ENCODE results near the gene DUSP16.
"Not testable (repeated sequence)": the region's sequence is repeated elsewhere in the genome, so short reads cannot be mapped to it uniquely, and the experiment has no call there.

Gene DUSP16

DNA sequence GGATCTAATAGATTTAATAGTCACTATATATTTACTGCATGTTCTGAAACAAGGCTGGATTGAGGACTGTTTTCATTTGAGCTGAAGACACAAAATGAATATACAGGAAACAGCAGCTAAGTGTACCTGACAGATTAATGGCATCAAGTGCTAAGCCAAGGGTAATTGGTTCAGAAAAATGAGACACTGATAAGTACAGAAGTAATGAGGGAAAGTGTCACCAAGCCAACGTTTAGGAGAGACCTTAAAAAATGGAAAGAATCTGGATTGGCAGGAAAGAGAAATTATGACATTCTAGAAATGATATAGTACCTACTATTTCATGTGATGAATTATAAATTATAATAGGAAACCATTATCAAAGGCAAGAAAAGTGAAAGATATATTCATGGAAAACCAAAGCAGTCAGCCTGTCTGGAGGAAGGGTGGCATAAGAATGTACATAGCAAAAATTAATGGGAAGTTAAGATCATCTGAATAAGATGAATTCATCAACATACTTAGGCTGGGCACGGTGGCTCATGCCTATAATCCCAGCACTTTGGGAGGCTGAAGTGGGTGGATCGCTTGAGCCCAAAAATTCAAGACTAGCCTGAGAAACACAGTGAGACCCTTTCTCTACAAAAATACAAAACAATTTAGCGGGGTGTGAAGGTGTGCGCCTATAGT lies 21.0 kb upstream of the DUSP16 start:
- no peak for DNase-seq

DNA sequence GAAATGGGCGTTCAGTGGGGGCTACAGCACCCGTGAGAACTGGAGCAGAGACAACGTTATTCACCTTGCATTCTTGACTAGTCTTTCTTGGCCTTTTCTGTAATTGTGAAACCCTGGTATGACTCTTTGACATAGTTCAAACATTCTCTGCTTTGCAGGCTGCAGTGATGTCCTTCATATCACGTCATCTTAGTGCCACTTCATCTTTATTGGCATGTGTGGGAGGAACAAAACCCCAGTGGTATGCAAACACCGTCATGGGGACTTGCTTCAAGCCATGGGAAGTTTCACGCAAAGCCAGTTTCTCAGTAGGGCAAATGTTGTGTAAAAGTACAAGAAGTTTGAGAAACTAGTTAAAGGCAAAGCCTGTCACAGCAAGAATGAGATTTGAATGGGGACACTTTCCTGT lies 20.2 kb upstream of the DUSP16 start:
- DNase-seq = no peak

DNA sequence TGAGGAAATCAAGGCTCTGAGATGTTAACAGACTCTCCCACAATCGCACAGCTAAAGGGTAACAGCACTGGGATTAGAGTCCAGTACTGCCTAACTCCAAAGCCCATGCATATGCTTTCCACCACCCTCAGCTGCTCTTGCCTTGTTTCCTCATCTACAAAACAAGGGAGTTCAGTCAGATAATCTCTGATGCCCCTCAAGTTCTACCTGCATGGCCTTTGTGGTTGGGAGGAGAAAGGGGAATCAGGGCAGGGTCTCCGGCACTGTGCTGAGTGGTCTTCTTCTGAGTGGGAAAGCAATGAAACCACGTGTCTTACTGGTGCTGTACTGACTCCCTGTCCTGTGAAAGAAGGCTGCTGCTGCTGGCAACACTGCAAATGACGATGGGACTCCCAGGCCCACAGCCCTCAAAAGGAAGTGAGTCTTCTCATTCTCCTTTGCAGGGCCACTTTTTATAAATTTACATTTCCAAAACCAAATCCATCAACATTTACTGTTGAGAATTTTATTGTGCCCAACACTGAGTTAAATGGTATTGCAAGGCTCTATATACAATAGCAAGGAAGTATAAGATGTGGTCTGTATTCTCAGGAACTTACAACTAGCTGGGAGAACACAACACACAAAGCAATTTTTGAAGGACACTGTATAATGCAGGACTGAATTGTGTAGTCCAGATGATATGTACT lies 19.7 kb upstream of the DUSP16 start:
- no peak for DNase-seq

DNA sequence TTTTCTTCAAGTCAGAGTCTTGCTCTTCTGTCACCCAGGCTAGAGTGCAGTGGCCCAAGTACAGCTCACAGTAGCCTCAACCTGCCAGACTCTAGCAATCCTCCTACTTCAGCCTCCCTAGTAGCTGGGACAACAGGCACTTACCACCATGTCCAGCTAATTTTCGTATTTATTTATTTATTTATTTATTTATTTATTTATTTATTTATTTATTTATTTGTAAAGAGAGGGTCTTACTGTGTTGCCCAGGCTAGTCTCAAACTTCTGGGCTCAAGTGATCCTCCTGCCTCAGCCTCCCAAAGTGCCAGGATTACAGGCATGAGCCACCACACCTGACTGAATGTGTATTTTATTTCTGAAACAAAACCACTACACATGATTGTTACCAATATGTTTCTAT lies 18.1 kb upstream of the DUSP16 start:
- not testable (repeated sequence) for DNase-seq

DNA sequence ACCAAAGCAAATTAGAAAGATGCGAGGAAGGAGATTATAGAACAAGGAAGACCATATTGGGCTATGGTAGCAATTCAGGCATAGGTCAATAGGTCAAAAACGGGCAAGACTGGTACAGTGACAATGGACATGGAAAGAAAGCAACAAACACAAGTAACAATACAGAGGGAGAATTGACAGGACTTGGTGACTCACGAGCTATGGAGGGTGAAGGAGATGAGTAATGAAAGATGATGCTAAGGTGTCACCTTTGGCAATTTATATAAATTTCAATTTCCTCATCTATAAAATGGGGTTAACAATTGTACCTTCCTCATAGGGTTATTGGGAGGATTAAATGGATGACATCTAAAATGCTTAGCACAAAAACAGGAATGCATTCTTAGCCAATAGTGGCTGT lies 15.1 kb upstream of the DUSP16 start:
- no peak for DNase-seq

DNA sequence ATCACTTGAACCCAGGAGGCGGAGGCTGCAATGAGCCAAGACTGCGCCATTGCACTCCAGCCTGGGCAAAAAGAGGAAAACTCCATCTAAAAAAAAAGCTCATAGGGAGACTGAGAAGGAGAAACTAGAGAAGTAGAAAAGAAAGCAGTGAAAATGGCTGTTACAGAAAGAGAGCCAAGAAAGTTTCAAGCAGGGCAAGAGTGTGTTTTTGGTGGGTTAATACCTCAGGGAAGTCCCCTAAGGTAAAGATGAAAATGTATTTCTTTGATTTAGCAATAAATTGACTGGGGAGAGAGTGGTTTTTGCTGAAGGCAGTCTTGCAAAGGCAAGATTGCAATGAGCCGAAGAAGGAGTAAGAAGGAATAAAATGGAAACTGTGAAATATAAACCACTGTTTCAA lies 10.0 kb upstream of the DUSP16 start:
- DNase-seq = no peak

DNA sequence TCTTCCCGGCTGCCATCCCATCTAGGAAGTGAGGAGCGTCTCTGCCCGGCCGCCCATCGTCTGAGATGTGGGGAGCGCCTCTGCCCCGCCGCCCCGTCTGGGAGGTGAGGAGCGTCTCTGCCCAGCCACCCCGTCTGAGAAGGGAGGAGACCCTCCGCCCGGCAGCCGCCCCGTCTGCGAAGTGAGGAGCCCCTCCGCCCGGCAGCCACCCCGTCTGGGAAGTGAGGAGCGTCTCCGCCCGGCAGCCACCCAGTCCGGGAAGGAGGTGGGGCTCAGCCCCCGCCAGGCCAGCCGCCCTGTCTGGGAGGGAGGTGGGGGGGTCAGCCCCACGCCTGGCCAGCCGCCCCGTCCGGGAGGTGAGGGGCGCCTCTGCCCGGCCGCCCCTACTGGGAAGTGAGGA lies 3.3 kb upstream of the DUSP16 start:
- not testable (repeated sequence) for DNase-seq

DNA sequence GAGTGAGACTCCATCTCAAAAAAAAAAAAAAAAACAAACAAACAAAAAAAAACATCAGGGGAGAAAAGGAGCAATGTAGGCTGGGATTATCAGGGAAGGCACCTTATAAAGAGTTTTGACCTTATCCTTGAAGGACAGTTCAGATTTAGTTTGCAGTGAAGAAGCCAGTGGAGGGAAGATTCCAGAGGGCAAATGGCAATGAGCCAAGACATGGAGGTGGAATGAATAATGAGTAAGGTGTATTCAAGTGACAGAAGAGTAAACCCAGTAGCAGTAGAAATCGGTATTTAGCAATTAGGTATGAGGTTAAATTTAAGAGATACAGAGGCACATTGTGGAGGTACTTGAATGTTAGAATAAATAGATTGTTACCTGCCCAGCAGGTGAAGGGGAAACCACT lies 2.2 kb upstream of the DUSP16 start:
- no peak for DNase-seq

DNA sequence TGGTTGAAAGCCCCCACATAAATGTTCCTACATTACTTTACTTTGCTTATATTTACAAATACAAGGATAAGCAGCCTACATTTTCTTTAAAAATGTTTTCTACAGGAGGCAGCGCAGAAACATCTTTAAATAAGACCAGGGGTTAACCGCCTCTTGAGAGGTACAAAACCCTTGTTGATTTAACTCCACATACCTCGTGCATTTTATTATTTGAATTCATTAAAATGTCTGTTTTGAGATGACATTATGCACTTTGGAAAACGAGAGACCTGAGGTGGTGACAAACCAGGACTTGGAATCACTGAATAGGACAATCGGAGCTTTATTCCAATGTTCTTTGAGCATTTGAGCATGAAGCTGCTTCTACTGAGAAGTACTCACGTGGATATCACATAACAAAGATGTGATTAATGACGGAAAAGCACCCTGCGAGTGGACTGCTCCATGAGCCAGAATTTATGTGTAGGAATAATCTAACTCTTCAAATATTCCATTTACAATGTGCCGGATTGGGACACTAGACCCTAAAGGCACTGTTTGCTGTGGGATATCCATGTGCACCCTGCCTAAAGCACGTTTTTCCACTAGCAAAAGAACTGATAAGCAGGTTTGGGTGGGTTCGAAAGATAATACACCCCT lies 746 bp upstream of the DUSP16 start:
- no peak for DNase-seq

DNA sequence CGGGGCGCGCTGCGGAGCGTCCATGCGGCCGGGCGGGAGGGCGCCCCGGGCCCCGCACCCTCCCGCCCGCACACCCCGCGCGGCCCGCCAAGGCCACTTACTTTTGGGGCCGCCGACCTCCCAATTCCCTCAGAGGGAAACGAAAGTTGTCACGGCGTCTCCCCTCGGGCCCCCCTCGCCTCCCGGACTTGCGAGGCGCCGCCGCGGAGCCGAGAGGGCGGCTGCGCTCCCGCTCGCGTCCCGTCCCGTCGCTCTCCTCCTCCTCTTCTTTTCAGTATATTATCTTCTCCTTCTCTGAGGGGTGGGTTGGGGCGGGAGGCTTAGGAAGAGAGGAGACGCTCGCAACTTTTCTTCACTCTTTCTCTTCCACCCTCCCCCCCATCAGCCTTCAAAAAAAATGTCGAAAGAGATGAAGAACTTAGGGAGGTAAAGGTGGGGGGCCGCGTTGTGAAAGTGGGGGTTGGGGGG lies 613 bp downstream of the DUSP16 start:
- peak; percentile 35 for DNase-seq

DNA sequence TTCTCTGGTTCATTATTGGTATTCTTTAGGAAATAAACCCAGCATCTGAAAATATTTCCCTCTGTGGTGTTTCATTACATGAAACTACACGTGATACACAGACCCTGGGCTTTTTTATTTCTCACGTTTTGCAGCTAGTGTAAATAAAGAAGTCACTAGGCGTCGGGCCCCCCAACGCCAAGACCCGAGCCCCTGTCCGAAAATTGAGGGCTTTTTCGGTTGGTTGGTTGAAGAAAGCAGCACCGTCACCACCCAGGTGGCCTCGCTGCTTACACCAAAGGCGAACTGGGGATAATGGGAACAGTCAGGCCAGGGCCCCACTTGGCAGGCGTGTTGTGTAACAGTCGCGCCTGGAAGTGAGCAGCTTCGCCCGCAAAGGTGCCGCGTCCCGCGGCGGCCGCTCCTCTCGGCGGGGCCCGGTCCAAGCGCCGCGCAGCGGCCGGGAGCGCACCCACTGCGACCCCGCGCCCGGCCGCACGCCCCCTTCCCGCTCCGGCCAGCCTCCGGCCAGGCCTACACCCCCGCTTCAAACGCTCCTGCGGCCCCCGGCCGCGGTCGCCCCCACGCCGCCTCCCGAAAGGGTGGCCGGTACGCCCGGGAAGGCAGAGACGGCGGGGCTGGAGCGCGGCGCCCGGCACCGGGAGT lies 1.2 kb downstream of the DUSP16 start:
- DNase-seq = peak; percentile 56

DNA sequence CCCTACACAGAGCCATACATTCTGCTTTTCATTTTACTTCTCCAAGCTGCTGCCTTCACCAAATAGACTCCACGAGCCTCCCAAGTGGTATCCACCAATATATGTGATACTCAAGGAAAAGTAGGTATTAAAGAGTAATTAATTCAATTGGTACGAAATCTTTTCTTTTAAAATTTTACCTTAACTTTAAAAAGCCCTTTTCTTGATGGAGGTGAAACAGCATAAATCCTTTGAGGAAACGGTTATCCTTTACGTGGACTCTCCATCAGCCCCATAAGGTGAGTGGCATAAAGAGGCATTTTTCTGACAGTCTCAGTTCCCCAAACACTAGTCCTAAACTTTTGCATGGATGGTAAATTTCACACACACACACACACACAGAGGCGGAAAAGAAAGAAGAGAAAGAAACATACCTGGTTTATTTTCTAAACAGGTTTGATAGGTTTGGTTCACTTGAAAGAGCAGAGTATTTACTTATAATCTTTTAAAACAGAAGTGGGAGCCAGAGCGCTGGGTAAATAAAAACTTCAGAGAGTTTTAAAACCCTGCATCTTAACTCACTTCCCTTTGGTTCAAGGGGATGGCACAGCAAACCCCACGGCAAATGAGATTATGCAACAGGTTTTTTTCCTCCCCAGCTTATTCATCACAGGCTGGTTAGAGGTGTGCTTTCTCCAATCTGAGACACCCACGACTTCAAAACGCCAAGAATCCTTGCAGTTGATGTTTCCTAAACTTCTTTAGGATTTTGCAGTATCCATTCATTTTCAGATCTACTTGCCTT lies 1.9 kb downstream of the DUSP16 start:
- peak; percentile 67 for DNase-seq

DNA sequence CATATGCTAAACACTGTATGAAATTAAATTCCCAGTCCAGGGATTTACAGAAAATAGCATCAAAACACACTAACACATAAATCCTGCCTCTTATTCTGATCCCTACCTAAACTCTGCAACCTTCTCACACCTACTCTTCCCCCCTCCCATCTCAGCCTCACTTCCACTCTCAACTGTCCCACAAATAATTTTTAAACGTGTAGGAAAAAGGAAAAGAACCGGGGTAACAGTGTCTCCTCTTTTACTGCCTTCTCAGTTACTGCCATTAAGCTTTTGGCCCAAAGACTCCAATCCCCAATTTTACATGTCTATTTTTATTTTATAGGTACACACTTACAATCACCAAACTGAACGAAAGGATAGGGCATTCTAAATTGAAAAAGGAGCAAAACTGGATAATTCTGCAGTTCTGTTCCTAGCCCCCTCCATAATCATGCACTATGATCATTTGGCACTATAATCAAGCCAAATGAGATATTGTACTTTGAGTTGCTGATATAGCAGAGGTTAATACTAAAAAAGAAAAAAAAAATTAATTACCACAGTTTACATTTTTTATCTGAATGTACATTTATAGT lies 2.9 kb downstream of the DUSP16 start:
- DNase-seq = no peak

DNA sequence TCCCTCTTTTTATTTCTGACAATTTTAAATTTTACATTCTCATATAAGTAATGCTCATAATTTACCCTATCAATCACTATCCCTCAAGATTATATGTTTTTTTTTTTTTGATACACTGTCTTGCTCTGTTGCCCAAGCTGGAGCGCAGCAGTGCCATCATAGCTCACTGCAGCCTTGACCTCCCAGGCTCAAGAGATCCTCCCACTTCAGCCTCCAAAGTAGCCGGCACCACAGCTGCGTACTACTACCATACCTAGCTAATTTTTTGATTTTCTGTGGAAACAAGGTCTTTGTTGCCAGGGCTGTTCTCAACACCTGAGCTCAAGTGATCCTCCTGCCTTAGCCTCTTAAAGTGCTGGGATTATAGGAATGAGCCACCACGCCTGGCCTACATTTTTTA lies 4.4 kb downstream of the DUSP16 start:
- DNase-seq = no peak

DNA sequence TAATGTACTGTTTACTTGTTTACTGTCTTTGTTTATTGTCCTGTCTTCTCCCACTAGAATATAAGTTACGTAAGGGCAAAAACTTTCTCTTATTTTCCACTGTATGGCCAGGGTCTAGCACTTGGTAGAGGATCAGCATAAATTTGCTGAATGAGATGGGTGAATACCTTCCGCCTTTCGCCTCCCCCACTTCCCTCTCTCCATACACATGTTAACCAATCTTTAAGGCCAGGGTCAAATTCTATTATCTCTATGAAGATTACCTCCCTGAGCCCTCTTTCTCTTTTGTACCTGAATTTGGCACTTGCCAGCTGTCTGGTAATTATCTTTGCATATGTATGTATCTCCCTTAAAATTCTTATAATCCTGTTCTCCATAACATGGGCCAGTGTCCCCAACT lies 4.9 kb downstream of the DUSP16 start:
- DNase-seq = no peak

DNA sequence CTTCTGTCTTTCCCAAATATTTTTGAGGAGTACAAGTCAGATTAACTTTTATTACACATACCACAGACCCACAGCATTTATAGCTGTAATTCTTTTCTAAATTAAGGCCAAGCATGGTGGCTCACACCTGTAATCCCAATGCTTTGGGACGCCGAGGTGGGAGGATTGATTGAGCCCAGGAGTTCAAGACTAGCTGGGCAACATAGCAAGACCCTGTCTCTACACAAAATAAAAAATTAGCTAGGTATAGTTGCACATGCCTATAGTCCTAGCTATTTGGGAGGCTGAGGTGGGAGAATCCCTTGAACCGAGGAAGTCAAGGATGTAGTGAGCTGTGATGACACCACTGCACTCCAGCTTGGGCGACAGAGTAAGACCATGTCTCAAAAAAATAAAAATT lies 7.0 kb downstream of the DUSP16 start:
- no peak for DNase-seq

DNA sequence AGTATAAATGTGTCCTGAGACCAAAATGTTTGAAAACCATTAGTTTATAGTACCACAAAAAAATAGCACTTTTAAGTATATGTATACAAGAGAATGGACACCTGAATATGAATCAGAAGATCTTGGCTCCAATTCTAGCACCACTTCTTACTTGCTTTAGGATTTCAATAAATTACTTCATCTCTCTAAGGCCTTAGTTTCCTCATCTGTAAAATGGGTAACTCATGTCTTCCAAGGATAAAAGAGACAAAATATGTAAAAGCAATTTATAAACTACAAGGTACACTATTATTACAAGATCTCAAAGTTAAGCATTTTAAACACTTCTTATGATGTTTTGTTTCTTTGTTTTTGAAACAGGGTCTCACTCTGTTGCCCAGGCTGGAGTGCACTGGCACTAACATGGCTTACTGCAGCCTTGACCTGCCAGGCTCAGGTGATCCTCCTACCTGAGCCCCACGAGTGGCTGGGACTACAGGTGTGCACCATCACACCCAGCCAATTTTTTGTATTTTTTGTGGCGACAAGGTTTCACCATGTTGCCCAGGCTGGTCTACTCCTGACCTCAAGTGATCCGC lies 9.4 kb downstream of the DUSP16 start:
- DNase-seq = no peak

DNA sequence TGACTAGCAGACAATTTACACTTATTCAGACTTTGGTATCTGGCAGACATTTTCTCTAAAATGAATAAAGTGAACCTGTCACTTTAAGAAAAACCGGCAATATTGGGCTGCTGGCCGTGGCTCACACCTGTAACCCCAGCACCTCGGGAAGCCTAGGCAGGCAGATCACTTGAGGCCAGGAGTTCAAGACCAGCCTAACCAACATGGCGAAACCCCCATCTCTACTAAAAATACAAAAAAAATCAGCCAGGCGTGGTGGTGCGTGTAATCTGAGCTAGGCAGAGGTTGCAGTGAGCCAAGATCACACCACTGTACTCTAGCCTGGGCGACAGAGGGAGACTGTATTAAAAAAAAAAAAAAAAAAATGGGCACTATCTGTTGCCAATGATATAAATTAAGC lies 11.5 kb downstream of the DUSP16 start:
- no peak for DNase-seq

DNA sequence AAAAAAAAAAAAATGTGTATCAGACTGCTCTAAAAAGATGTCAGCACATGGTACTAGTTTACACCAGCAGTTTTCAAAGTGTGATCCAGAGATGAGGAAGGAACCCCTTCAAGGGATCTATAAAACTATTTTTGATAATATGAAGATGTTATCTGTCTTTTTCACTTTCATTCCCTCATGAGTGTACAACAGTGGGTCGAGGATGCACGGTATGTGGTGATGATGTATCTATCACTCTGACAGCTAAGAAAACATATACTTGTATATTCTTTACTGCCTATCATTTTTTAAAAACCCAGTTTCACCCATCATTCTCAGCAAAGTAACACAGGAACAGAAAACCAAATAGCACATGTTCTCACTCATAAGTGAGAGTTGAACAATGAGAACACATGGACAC lies 12.4 kb downstream of the DUSP16 start:
- no peak for DNase-seq

DNA sequence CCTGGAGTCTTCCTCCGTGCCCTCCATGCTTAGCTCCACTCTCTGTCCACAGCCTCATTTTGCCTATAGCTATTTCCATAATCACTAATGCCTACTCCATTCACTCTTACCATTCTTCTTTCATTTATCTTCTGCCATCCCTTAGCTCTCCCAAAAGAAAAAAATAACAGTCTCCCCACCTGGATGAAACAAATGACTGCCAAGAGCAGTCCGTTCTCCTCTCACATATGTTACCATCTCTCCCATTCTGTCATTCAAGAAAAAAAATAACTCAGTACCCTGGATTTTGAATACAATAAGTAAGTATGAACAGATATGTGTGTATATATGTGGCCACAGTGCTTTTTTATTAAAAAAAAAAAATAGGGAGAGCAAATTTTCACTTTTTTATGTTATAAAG lies 13.2 kb downstream of the DUSP16 start:
- no peak for DNase-seq

DNA sequence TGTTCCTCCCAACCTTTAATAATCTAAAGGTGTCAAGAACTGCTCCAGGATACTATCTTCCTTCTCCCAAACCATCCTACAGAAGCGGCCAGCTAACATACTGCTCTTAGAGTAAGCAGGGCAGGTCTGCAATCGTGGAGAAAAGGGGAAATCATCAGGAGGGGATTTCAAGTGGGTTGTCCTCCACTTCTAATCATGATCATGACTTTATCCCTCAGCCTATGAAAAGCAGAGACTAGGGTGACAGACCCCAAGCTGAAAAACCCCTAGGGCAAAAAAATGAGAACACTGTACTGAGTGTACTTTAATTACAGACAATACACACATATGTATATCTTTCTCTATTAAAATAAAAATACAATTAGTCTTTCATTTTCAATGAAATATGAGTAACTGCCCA lies 13.9 kb downstream of the DUSP16 start:
- DNase-seq = no peak

DNA sequence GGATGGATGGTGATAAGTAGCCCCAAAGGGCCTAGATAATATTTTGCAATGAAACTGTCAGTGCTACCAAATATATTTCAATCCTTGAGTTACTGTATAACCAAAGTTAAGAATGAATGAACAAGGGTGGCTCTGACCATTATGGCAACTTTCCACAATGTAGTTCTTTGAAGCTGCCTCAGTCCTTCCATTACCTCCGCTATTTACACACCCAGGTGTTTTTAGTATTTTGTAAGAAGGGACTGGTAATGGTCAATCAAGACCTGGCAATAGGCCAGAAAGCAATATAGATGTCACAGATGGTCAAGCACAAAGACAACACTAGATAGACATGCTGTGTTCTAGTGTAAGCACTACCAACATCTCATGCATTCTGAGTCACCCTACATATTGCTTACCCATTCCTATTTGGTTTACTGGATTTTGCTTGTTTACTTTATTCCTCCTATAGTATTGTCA lies 16.3 kb downstream of the DUSP16 start:
- DNase-seq = no peak

Data from CD4-positive, alpha-beta T cell treated with Interleukin-6 for 4 hours (primary cell).